Kidney (tissue), 14 donors: Measurements from ENCODE around the gene MAN2C1. TPM values are rescaled to one million over a fixed set of nuclear protein-coding genes. Genes with fewer than 3 reads are reported as not detected.
A peak's percentile ranks its signal among the peaks of the same experiment; 100 is the strongest.

Experiments used
- DNase-seq, 5 donors: peaks; one replicate each; pipeline ENCODE4 v3.0.0-alpha.2; 2013 to 2020
- FAIRE-seq: peaks from 2 replicates; lab custom pipeline; 2012; peaks lifted over from hg19 to GRCh38; lab: Jason Lieb, UNC
- H3K27ac ChIP-seq, 2 donors: one replicate each; pipeline ENCODE4 v1.7.0; 2013; ENCODE audit warnings: low read depth in 2 of 2, low read length in 2 of 2, inconsistent platforms in 1 of 2
- H3K27me3 ChIP-seq: one replicate; pipeline ENCODE4 v1.7.1; 2013; ENCODE audit warnings: low read length, inconsistent platforms; ENCODE audit not compliant: control insufficient read depth, insufficient read depth
- H3K36me3 ChIP-seq, 3 donors: one replicate each; pipeline versions ENCODE4 v1.7.0 to v1.7.1; 2013; ENCODE audit warnings: low read length in 3 of 3, control low read depth in 1 of 3, inconsistent platforms in 1 of 3; ENCODE audit not compliant: insufficient read depth in 3 of 3, control insufficient read depth in 2 of 3
- H3K4me1 ChIP-seq, 3 donors: one replicate each; pipeline versions ENCODE4 v1.7.0 to v1.7.1; 2013; ENCODE audit warnings: low read length in 3 of 3, inconsistent platforms in 1 of 3, low read depth in 1 of 3; ENCODE audit not compliant: control insufficient read depth in 2 of 3, insufficient read depth in 2 of 3
- H3K4me3 ChIP-seq, 3 donors: one replicate each; pipeline versions ENCODE4 v1.7.0 to v1.8.1; 2013; ENCODE audit warnings: low read length in 3 of 3, control low read depth in 1 of 3, inconsistent platforms in 1 of 3
- H3K9ac ChIP-seq, 3 donors: one replicate each; pipeline versions ENCODE4 v1.7.0 to v1.7.1; 2013; ENCODE audit warnings: low read length in 3 of 3, control low read depth in 1 of 3, inconsistent platforms in 1 of 3
- H3K9me3 ChIP-seq, 3 donors: one replicate each; pipeline versions ENCODE4 v1.7.0 to v1.7.1; 2013; ENCODE audit warnings: low read length in 3 of 3, control low read depth in 1 of 3, inconsistent platforms in 1 of 3; ENCODE audit not compliant: control insufficient read depth in 2 of 3, insufficient read depth in 1 of 3
- intact Hi-C: fragments of 100-400 bp; cut with DNase I; formaldehyde crosslinking; loops from one replicate; pipeline ENCODE4 v1.11.1; 2022
- polyA plus RNA-seq: library from polyadenylated mRNA; stranded (reverse); fragments of 350-450 nt; fragmentation: Illumina TruSeq; extraction: RNeasy Lipid Tissue Mini Kit (QIAGEN cat#74804); gene quantifications from one replicate; pipeline ENCODE4 v1.2.3, GENCODE V29; 2014; ENCODE audit warnings: low read depth, low replicate concordance; ENCODE audit not compliant: insufficient read depth
- total RNA-seq: library from RNA; stranded (reverse); fragmentation: NEBNext Ultra II Directional; extraction: Animal tissue kit (Norgen Biotek cat#: 25700); gene quantifications from one replicate; pipeline ENCODE4 v1.2.1, GENCODE V29; 2021
- TF ChIP-seq, protein P1 (sequence below): IDR thresholded peaks from 3 replicates; pipeline ENCODE4 v1.5.1; 2012; ENCODE audit warnings: mild to moderate bottlenecking, moderate library complexity, borderline replicate concordance; ENCODE audit not compliant: insufficient read depth; ENCODE audit errors: extremely low read depth
- donor health status: control.
- donor health status: control.
- donor health status: control.
- donor health status: control.
- donor health status: control.
- donor health status: DM: yes; HTN: yes; CAD: no.
- donor health status: Normal renal cell carcinoma (clear cell type).

MAN2C1 gene
- total and polyA plus RNA-seq, 2 donors from 2014 or later, result 126 to 246 TPM

DNA sequence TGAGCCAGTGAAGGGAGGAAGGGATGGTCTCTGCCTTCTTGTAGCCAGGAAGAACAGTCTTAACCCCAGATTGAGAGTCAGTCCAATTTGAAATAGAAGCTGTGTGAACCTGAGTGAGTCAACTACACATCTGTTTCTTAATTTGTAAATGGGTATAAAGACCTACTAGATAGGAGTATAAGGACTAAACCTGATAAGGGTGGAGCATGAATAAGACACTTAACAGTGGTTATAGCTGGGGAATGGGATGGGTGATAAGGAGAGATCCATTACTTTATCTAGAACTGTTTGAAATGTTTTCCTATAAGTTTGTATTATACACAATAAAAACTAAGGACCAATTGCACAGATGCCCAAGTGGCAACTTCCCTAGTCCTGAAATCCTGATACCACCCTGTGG, 1.4 kb downstream of the MAN2C1 start:
- no peak for DNase-seq
- Histone ChIP-seq H3K4me3 (peak overlapping the region in 1 of 3 donors; percentile 84), H3K36me3 (peaks cover 9 to 50% (median 34%) of the 10 kb centered on the region in 3 donors), H3K9ac (peak overlapping the region in 1 of 3 donors; percentile 21), H3K27me3 (no peaks in the 10 kb centered on the region), H3K27ac (no peak overlapping the region), H3K9me3 (no peaks in the 10 kb centered on the region), H3K4me1 (peaks cover 4 to 17% (median 15%) of the 10 kb centered on the region in 3 donors)
- intact Hi-C loops, result no loop called here
- TF ChIP-seq, protein P1, sequence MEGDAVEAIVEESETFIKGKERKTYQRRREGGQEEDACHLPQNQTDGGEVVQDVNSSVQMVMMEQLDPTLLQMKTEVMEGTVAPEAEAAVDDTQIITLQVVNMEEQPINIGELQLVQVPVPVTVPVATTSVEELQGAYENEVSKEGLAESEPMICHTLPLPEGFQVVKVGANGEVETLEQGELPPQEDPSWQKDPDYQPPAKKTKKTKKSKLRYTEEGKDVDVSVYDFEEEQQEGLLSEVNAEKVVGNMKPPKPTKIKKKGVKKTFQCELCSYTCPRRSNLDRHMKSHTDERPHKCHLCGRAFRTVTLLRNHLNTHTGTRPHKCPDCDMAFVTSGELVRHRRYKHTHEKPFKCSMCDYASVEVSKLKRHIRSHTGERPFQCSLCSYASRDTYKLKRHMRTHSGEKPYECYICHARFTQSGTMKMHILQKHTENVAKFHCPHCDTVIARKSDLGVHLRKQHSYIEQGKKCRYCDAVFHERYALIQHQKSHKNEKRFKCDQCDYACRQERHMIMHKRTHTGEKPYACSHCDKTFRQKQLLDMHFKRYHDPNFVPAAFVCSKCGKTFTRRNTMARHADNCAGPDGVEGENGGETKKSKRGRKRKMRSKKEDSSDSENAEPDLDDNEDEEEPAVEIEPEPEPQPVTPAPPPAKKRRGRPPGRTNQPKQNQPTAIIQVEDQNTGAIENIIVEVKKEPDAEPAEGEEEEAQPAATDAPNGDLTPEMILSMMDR, result no peak
- no peak for FAIRE-seq

DNA sequence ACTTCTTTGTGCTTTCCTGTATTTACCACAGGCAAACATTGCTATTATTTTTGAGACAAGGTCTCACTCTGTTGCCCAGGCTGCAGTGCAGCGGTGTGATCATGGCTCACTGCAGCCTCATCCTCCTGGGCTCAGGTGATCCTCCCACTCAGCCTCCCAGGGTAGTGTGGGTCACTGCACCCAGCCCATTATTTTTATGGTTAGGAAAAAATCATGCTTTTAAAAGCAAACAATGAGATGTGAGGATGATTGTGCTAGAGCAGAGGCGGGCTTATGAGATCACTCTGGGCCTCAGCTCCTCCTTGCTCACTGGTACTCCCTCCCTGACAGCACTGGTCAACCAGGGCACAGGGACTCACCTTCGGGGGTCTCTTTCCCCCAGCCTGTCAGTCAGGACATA, 2.2 kb downstream of the MAN2C1 start:
- Histone ChIP-seq H3K4me3 (no peak overlapping the region), H3K36me3 (peaks cover 6 to 44% (median 26%) of the 10 kb centered on the region in 3 donors), H3K27ac (no peak overlapping the region), H3K4me1 (peaks cover 4 to 17% (median 15%) of the 10 kb centered on the region in 3 donors), H3K9me3 (no peaks in the 10 kb centered on the region), H3K9ac (no peak overlapping the region), H3K27me3 (no peaks in the 10 kb centered on the region)
- FAIRE-seq (no peak), DNase-seq (no peak)
- TF ChIP-seq, protein P1, result no peak
- intact Hi-C loops, result no loop called here

DNA sequence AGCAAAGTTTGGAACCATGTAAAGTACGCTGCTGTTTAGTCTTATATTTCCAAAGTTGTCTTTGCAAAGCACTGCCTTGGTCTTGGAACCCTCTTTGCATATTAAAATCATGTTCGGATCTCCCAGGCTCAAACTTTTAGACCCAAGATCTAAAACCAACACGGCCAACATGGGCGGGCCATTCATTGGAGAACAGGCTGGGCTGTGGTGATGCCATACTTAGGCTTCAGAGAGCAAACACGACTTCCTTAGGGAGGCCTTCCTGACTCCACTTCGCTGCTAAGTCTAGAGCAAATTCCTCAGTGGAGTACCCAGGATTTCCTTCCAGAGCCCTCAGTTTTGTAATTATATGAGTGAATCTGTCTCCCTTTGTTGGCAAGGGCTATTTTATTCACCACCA, 3.5 kb downstream of the MAN2C1 start:
- FAIRE-seq, result no peak
- intact Hi-C loops, result no loop called here
- TF ChIP-seq, protein P1, result no peak
- peaks cover 4 to 16% (median 15%) of the 10 kb centered on the region in 3 donors for H3K4me1 ChIP-seq
- H3K9me3 ChIP-seq, result no peaks in the 10 kb centered on the region
- no peaks in the 10 kb centered on the region for H3K27me3 ChIP-seq
- H3K27ac ChIP-seq, result no peak overlapping the region
- H3K36me3 ChIP-seq, result peaks cover 4 to 43% (median 22%) of the 10 kb centered on the region in 3 donors
- no peak for DNase-seq
- H3K9ac ChIP-seq, result no peak overlapping the region
- H3K4me3 ChIP-seq, result no peak overlapping the region

DNA sequence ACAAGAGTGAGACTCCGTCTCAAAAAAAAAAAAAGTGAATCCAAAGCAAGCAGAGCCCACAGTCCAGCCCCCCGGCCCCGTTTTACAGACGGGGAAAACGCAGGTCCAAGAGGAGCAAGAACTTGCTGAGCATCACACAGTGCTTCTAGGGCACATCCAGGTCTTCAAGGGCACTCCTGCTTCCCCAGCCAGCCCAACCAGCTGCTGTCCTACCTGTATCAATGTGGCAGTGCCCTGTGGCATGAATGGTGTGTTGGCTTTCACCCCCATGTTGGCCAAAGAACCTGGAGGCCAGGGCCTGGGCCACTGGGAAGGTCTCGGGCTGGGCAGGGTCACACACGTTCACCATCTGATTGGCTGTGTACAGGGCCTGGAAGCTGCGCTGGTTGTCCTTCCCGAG, 4.6 kb downstream of the MAN2C1 start:
- TF ChIP-seq, protein P1, result no peak
- peaks cover 0 to 8% (median 7%) of the 10 kb centered on the region in 3 donors for H3K4me1 ChIP-seq
- H3K4me3 ChIP-seq, result no peak overlapping the region
- H3K36me3 ChIP-seq, result peaks cover 4 to 50% (median 29%) of the 10 kb centered on the region in 3 donors
- no peak overlapping the region for H3K9ac ChIP-seq
- FAIRE-seq, result no peak
- H3K27ac ChIP-seq, result no peak overlapping the region
- no peaks in the 10 kb centered on the region for H3K27me3 ChIP-seq
- no peak for DNase-seq
- intact Hi-C loops, result no loop called here
- H3K9me3 ChIP-seq, result no peaks in the 10 kb centered on the region
